Measurements from ENCODE around the gene GGA2. TPM values are rescaled to one million over a fixed set of nuclear protein-coding genes. Genes with fewer than 3 reads are reported as not detected.

Gene GGA2
- total RNA-seq, 6 donors from 2014 or later = 84.4 to 197 (median 164) TPM

- Histone ChIP-seq H3K4me3 (no peak overlapping the region), H3K27ac (peak overlapping the region in 2 of 4 donors; percentile 2 to 42), H3K9me3 (no peaks in the 10 kb centered on the region), H3K27me3 (no peaks in the 10 kb centered on the region), H3K36me3 (peaks cover 9 to 36% (median 21%) of the 10 kb centered on the region in 4 donors), H3K4me1 (peaks cover 18 to 22% (median 19%) of the 10 kb centered on the region in 4 donors)
- ATAC-seq (ENCODE audit: low FRiP score in 2 of 2) (no peak), DNase-seq (no peak)
- WGBS, 2 donors = 90 to 95% methylated on average over 5 of the region's 5 CpGs
- TF ChIP-seq CTCF (IDR thresholded peaks at IDR 0.05) = no peak
- no peak for TF ChIP-seq EP300 (IDR thresholded peaks at IDR 0.05)
- TF ChIP-seq POLR2AphosphoS5 (IDR thresholded peaks at IDR 0.05) = no peak
- no peak for TF ChIP-seq POLR2A (IDR thresholded peaks at IDR 0.05)
Measured at GRCh38 chr16:23420011-23420410, 90.3 kb downstream of the GGA2 start.

- H3K36me3 ChIP-seq = peaks cover 33 to 67% (median 38%) of the 10 kb centered on the region in 4 donors
- no peak overlapping the region for H3K4me3 ChIP-seq
- DNase-seq = no peak
- H3K9me3 ChIP-seq = no peaks in the 10 kb centered on the region
- TF ChIP-seq EP300 (IDR thresholded peaks at IDR 0.05) = no peak
- no peak for TF ChIP-seq POLR2A (IDR thresholded peaks at IDR 0.05)
- no peak for TF ChIP-seq POLR2AphosphoS5 (IDR thresholded peaks at IDR 0.05)
- no peak for TF ChIP-seq CTCF (IDR thresholded peaks at IDR 0.05)
- ATAC-seq (ENCODE audit: low FRiP score in 2 of 2) = no peak
- 91 to 95% methylated on average over 3 to 7 of the region's 7 CpGs for WGBS, 2 donors
- H3K27me3 ChIP-seq = no peaks in the 10 kb centered on the region
- no peak overlapping the region for H3K27ac ChIP-seq
- H3K4me1 ChIP-seq = no peaks in the 10 kb centered on the region
Measured at GRCh38 chr16:23416816-23417215, 93.5 kb downstream of the GGA2 start.

- TF ChIP-seq CTCF (IDR thresholded peaks at IDR 0.05) = no peak
- TF ChIP-seq EP300 (IDR thresholded peaks at IDR 0.05) = no peak
- no peak for TF ChIP-seq POLR2AphosphoS5 (IDR thresholded peaks at IDR 0.05)
- no peak for TF ChIP-seq POLR2A (IDR thresholded peaks at IDR 0.05)
- no peaks in the 10 kb centered on the region for H3K9me3 ChIP-seq
- WGBS, 2 donors = 92 to 98% methylated on average over 6 of the region's 6 CpGs
- no peaks in the 10 kb centered on the region for H3K4me1 ChIP-seq
- H3K27me3 ChIP-seq = no peaks in the 10 kb centered on the region
- no peak overlapping the region for H3K4me3 ChIP-seq
- no peak overlapping the region for H3K27ac ChIP-seq
- DNase-seq = no peak
- peaks cover 33 to 82% (median 42%) of the 10 kb centered on the region in 4 donors for H3K36me3 ChIP-seq
- no peak for ATAC-seq (ENCODE audit: low FRiP score in 2 of 2)
Measured at GRCh38 chr16:23414731-23415130, 95.6 kb downstream of the GGA2 start.

Small RNAs within 50 kb of the gene (small RNA-seq; reads per million reads assigned to genes)
- 0 reads per million in 4 donors for gene RF00072

Other genes starting within 250 kb of the GGA2 start
- 10 to 100 TPM; 40.3 to 82.0 (median 56.7) TPM for gene SCNN1B, start 208.2 kb downstream of the GGA2 start, total RNA-seq
- 10 to 100 TPM; 16.9 to 61.8 (median 24.8) TPM for gene COG7, start 57.3 kb downstream of the GGA2 start, total RNA-seq
- 10 to 100 TPM; 11.5 to 38.8 (median 15.9) TPM for gene EARS2, start 46.9 kb upstream of the GGA2 start, total RNA-seq
- 100 to 1,000 TPM in 1 of 6 donors, 10 to 100 TPM in 5; 30.2 to 145 (median 62.8) TPM for gene UBFD1, start 47.2 kb upstream of the GGA2 start, total RNA-seq
- gene NDUFAB1, start 85.8 kb upstream of the GGA2 start, total RNA-seq = 10 to 100 TPM; 21.0 to 69.2 (median 44.3) TPM
- gene PALB2, start 130.8 kb upstream of the GGA2 start, total RNA-seq = 10 to 100 TPM in 5 of 6 donors, 1 to 10 TPM in 1; 6.4 to 32.5 (median 11.6) TPM
- 10 to 100 TPM; 19.8 to 48.6 (median 35.4) TPM for gene DCTN5, start 131.0 kb upstream of the GGA2 start, total RNA-seq
- 10 to 100 TPM in 2 of 6 donors, 1 to 10 TPM in 4; 2.5 to 14.0 (median 4.8) TPM for gene PLK1, start 168.4 kb upstream of the GGA2 start, total RNA-seq
- gene ERN2, start 202.7 kb upstream of the GGA2 start, total RNA-seq = 1 to 10 TPM in 4 of 6 donors, under 1 TPM in 2; 0.46 to 9.6 (median 1.3) TPM
- gene CHP2, start 244.5 kb upstream of the GGA2 start, total RNA-seq = 1 to 10 TPM in 1 of 6 donors, under 1 TPM in 1, not detected in 4; 0.20 to 5.2 TPM